B cell (primary cell): Measurements from ENCODE around the gene NAA10. TPM values are rescaled to one million over a fixed set of nuclear protein-coding genes. Genes with fewer than 3 reads are reported as not detected.
A peak's percentile ranks its signal among the peaks of the same experiment; 100 is the strongest.

Experiments used
- ATAC-seq: fragments of 200-7000 bp; cut with Tn5 transposase; one replicate; pipeline ENCODE4 v1.10.0; 2021; ENCODE audit warnings: low read depth, mild to moderate bottlenecking, moderate number of reproducible peaks, moderate library complexity
- CTCF ChIA-PET: fragments of 350-600 bp; sonication (Branson Sonifier 250); formaldehyde crosslinking; loops from one replicate; lab custom pipeline; 2021; ENCODE audit warnings: antibody characterized with exemption, inconsistent platforms; lab: Charles Lee
- POLR2A ChIA-PET: fragments of 350-600 bp; sonication (Branson Sonifier 250); formaldehyde crosslinking; loops from one replicate; lab custom pipeline; 2021; ENCODE audit warnings: antibody characterized with exemption; lab: Charles Lee
- DNase-seq: peaks from one replicate; pipeline ENCODE4 v3.0.0; 2013
- H2AFZ ChIP-seq: 2 replicates; pipeline ENCODE4 v1.6.1; 2012; ENCODE audit warnings: mild to moderate bottlenecking, low read depth, low read length; ENCODE audit not compliant: insufficient read depth, poor library complexity, severe bottlenecking
- H3K27ac ChIP-seq, 2 donors: 1 replicate in 1 of 2; 2 replicates in 1 of 2; pipeline ENCODE4 v1.5.1; 2012 to 2013; ENCODE audit warnings: low read length in 2 of 2, mild to moderate bottlenecking in 2 of 2, moderate library complexity in 1 of 2
- H3K27me3 ChIP-seq, 4 experiments: fragments of 200-600 bp in 1 of 4; sonication (generic) in 1 of 4; replicated peaks in 1 of 4; 1 replicate in 2 of 4; 2 replicates in 2 of 4; pipeline versions ENCODE4 v1.6.1 to v1.7.0; 2013 to 2016; ENCODE audit warnings: low read length in 3 of 4, mild to moderate bottlenecking in 2 of 4, mixed read lengths in 1 of 4, moderate library complexity in 1 of 4; ENCODE audit not compliant: insufficient read depth in 4 of 4, control insufficient read depth in 3 of 4; ENCODE audit errors: control extremely low read depth in 1 of 4
- H3K36me3 ChIP-seq, 2 experiments: replicated peaks in 1 of 2; 1 replicate in 1 of 2; 2 replicates in 1 of 2; pipeline versions ENCODE4 v1.6.1 to v1.7.1; 2013; ENCODE audit warnings: low read length in 1 of 2; ENCODE audit not compliant: insufficient read depth in 2 of 2, control insufficient read depth in 1 of 2; ENCODE audit errors: control extremely low read depth in 1 of 2, extremely low read depth in 1 of 2
- H3K4me1 ChIP-seq, 2 donors: fragments of 200-600 bp in 1 of 2; sonication (generic) in 1 of 2; 1 replicate in 1 of 2; 2 replicates in 1 of 2; pipeline versions ENCODE4 v1.5.1 to v1.6.1; 2013 to 2017; ENCODE audit warnings: low read length in 2 of 2; ENCODE audit not compliant: control insufficient read depth in 2 of 2, insufficient read depth in 2 of 2
- H3K4me2 ChIP-seq: replicated peaks from 2 replicates; pipeline ENCODE3; 2012; ENCODE audit warnings: mild to moderate bottlenecking, low read depth, low read length; ENCODE audit not compliant: poor library complexity, severe bottlenecking
- H3K4me3 ChIP-seq, 5 experiments: fragments of 200-600 bp in 1 of 5; sonication (generic) in 1 of 5; 1 replicate in 3 of 5; 2 replicates in 2 of 5; pipeline versions ENCODE4 v1.5.1 to v1.7.0; 2011 to 2016; ENCODE audit warnings: low read length in 4 of 5, mild to moderate bottlenecking in 4 of 5, low read depth in 2 of 5, control low read depth in 1 of 5, moderate library complexity in 1 of 5; ENCODE audit not compliant: insufficient read depth in 1 of 5; ENCODE audit errors: control extremely low read depth in 1 of 5, extremely low read depth in 1 of 5
- H3K79me2 ChIP-seq: fragments of 200-600 bp; sonication (generic); one replicate; pipeline ENCODE4 v1.6.0; 2016; ENCODE audit warnings: low read length; ENCODE audit not compliant: control insufficient read depth, insufficient read depth
- H3K9ac ChIP-seq: fragments of 200-600 bp; sonication (generic); 2 replicates; pipeline ENCODE4 v1.6.1; 2017; ENCODE audit warnings: mild to moderate bottlenecking, low read length, moderate library complexity
- H3K9me3 ChIP-seq, 3 donors: one replicate each; pipeline versions ENCODE4 v1.6.1 to v1.7.1; 2013; ENCODE audit warnings: low read length in 2 of 3; ENCODE audit not compliant: control insufficient read depth in 2 of 3, insufficient read depth in 1 of 3; ENCODE audit errors: control extremely low read depth in 1 of 3
- H4K20me1 ChIP-seq: 2 replicates; pipeline ENCODE4 v1.6.0; 2012; ENCODE audit warnings: mild to moderate bottlenecking, low read length; ENCODE audit not compliant: insufficient read depth, control insufficient read depth, poor library complexity, severe bottlenecking
- H3K27ac Mint-ChIP-seq: one replicate; pipeline ENCODE4 v1.8.0; 2021; ENCODE audit warnings: mixed read lengths
- H3K27me3 Mint-ChIP-seq: one replicate; pipeline ENCODE4 v1.8.0; 2021; ENCODE audit warnings: mixed read lengths
- H3K4me1 Mint-ChIP-seq: one replicate; pipeline ENCODE4 v1.8.0; 2021; ENCODE audit warnings: mixed read lengths
- H3K4me3 Mint-ChIP-seq: one replicate; pipeline ENCODE4 v1.8.0; 2021; ENCODE audit warnings: mixed read lengths
- H3K9me3 Mint-ChIP-seq: one replicate; pipeline ENCODE4 v1.8.0; 2022; ENCODE audit warnings: mixed read lengths; ENCODE audit not compliant: insufficient read depth
- EZH2 ChIP-seq: IDR thresholded peaks from 2 replicates; pipeline ENCODE4 v1.6.1; 2012; ENCODE audit warnings: borderline replicate concordance, low read depth, mild to moderate bottlenecking, moderate library complexity, low read length; ENCODE audit not compliant: insufficient read depth, poor library complexity, severe bottlenecking
- WGBS: methylation state at CpG from one replicate; pipeline ENCODE4 v1.1.5; 2013; ENCODE audit warnings: missing lambda C conversion rate; ENCODE audit not compliant: insufficient coverage; 5-methylcytosine and 5-hydroxymethylcytosine counted together
- intact Hi-C: fragments of 100-400 bp; cut with micrococcal nuclease; formaldehyde crosslinking; loops from one replicate; pipeline ENCODE4 v1.10.0; 2022
- polyA plus RNA-seq: library from polyadenylated mRNA; depleted of rRNA; stranded (reverse); fragments of >200 nt; gene quantifications from 2 replicates; pipeline ENCODE4 v1.2.3, GENCODE V29; 2012
- total RNA-seq, 2 donors: library from RNA; stranded (reverse); fragments of 120-200 nt in 1 of 2; gene quantifications; 1 replicate in 1 of 2; 2 replicates in 1 of 2; pipeline versions ENCODE4 v1.2.3 to v1.2.4, GENCODE V29; 2013 to 2022
- TF ChIP-seq, protein P1 (sequence below): fragments of 200-600 bp; IDR thresholded peaks from one replicate; pipeline ENCODE4 v1.8.0; 2022; ENCODE audit warnings: antibody characterized with exemption, mild to moderate bottlenecking

NAA10 gene
- total and polyA plus RNA-seq, 2 donors (not counting 1 experiment from before 2014, with no cell fraction given): 78.3 to 102 TPM

DNA sequence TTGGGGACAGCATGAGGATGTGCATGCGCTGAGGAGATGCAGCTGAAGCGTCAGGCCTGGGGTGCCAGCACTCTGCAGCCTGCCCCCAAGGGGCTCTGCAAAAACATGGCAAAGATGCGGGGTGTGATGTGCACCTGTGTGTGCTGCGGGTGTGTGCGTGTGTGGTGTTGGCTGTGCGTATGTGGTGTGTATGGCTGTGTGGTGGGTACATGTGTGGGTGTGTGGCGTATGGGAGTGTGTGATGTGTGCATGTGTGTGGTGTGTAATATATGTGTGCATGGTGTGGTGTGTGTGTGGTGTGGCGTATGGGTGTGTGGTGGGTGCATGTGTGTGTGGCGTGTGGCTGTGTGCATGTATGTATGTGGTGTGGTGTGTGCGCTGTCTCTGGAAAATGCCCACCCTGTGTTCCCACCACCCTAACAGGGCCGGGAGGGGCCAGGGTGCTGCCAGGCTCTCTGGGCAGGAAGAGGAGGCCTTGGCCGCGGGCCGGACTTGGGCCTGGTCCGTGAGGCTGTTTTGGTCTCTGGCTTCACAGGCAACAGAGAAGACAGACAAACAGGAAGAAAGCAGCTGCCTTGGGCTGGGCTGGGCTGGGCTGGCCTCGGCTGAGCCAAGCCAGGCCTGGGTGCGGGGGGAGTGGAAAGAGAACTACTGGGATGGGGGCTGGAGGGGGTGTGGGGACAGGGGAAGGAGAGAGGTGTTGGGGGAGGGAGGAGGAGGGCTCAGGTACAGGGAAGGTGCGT is 31.4 kb downstream of the NAA10 start:
- H3K27ac Mint-ChIP-seq: peak overlapping the region; percentile 95
- Histone ChIP-seq H3K9ac (no peak overlapping the region), H3K9me3 (no peaks in the 10 kb centered on the region), H3K27me3 (no peaks in the 10 kb centered on the region), H3K4me2 (peak overlapping the region; percentile 47), H4K20me1 (no peaks in the 10 kb centered on the region), H3K36me3 (peaks cover 0 to 4% of the 10 kb centered on the region in 2 experiments), H3K4me1 (peaks cover 45 to 48% of the 10 kb centered on the region in 2 donors), H2AFZ (peak overlapping the region; percentile 22), H3K4me3 (no peak overlapping the region), H3K79me2 (no peaks in the 10 kb centered on the region), H3K27ac (peak overlapping the region in 1 of 2 donors; percentile 52)
- TF ChIP-seq EZH2: no peak
- TF ChIP-seq, protein P1, sequence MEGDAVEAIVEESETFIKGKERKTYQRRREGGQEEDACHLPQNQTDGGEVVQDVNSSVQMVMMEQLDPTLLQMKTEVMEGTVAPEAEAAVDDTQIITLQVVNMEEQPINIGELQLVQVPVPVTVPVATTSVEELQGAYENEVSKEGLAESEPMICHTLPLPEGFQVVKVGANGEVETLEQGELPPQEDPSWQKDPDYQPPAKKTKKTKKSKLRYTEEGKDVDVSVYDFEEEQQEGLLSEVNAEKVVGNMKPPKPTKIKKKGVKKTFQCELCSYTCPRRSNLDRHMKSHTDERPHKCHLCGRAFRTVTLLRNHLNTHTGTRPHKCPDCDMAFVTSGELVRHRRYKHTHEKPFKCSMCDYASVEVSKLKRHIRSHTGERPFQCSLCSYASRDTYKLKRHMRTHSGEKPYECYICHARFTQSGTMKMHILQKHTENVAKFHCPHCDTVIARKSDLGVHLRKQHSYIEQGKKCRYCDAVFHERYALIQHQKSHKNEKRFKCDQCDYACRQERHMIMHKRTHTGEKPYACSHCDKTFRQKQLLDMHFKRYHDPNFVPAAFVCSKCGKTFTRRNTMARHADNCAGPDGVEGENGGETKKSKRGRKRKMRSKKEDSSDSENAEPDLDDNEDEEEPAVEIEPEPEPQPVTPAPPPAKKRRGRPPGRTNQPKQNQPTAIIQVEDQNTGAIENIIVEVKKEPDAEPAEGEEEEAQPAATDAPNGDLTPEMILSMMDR: no peak
- peaks cover 49% of the 10 kb centered on the region for H3K4me1 Mint-ChIP-seq
- CTCF ChIA-PET: no interaction called here
- H3K27me3 Mint-ChIP-seq: no peaks in the 10 kb centered on the region
- no peak for DNase-seq
- no peaks in the 10 kb centered on the region for H3K9me3 Mint-ChIP-seq
- ATAC-seq: no peak
- intact Hi-C loops: no loop called here
- WGBS: 42% methylated on average over 11 of the region's 18 CpGs
- H3K4me3 Mint-ChIP-seq: peak overlapping the region; percentile 73
- POLR2A ChIA-PET: interaction anchor here (0.5 to 0.9 kb wide), 2 partner anchors 7 to 21 kb away, joined by 3 to 5 read pairs; no protein-coding TSS in a partner anchor

- H3K79me2 ChIP-seq: no peaks in the 10 kb centered on the region
- Mint-ChIP-seq H3K27me3 (no peaks in the 10 kb centered on the region), H3K4me1 (peaks cover 49% of the 10 kb centered on the region), H3K27ac (no peak overlapping the region), H3K4me3 (peak overlapping the region; percentile 72), H3K9me3 (no peaks in the 10 kb centered on the region)
- H3K4me3 ChIP-seq: no peak overlapping the region
- H3K36me3 ChIP-seq: no peaks in the 10 kb centered on the region
- ChIA-PET CTCF (no interaction called here), POLR2A (no interaction called here)
- ATAC-seq: no peak
- peaks cover 45 to 48% of the 10 kb centered on the region in 2 donors for H3K4me1 ChIP-seq
- no peaks in the 10 kb centered on the region for H3K27me3 ChIP-seq
- TF ChIP-seq, protein P1: no peak
- no peak overlapping the region for H2AFZ ChIP-seq
- no peak for DNase-seq
- peak overlapping the region; percentile 64 for H3K4me2 ChIP-seq
- no peaks in the 10 kb centered on the region for H4K20me1 ChIP-seq
- intact Hi-C loops: no loop called here
- H3K9me3 ChIP-seq: no peaks in the 10 kb centered on the region
- no peak overlapping the region for H3K9ac ChIP-seq
- H3K27ac ChIP-seq: no peak overlapping the region
- WGBS: 48% methylated on average over 6 of the region's 10 CpGs
These were observed 32.5 kb downstream of the NAA10 start for GRCh38 chrX:153902385-153902784.
